Stomach (tissue), 9 donors: Measurements from ENCODE around the gene HMOX2. TPM values are rescaled to one million over a fixed set of nuclear protein-coding genes. Genes with fewer than 3 reads are reported as not detected.
A peak's percentile ranks its signal among the peaks of the same experiment; 100 is the strongest.

ENCODE experiments used
- DNase-seq, 2 donors: peaks; one replicate each; pipeline versions ENCODE4 v3.0.0 to v3.0.0-alpha.2; 2013 to 2019
- H3K27ac ChIP-seq, 5 donors: fragments of 200-600 bp in 4 of 5; sonication (generic) in 4 of 5; one replicate each; pipeline ENCODE4 v1.5.1; 2013 to 2019; ENCODE audit warnings: mild to moderate bottlenecking in 1 of 5, moderate library complexity in 1 of 5
- H3K27me3 ChIP-seq, 3 donors: fragments of 200-600 bp; sonication (generic); one replicate each; pipeline ENCODE4 v1.5.1; 2017 to 2019; ENCODE audit warnings: mixed run types in 1 of 3
- H3K36me3 ChIP-seq, 4 donors: fragments of 200-600 bp; sonication (generic); 1 replicate in 3 of 4; 2 replicates in 1 of 4; pipeline ENCODE4 v1.5.1; 2016 to 2019
- H3K4me1 ChIP-seq, 4 donors: fragments of 200-600 bp; sonication (generic); one replicate each; pipeline ENCODE4 v1.5.1; 2016 to 2019
- H3K4me3 ChIP-seq, 4 donors: fragments of 200-600 bp; sonication (generic) in 3 of 4; one replicate each; pipeline ENCODE4 v1.5.1; 2016 to 2019; ENCODE audit warnings: mild to moderate bottlenecking in 1 of 4
- H3K9me3 ChIP-seq, 4 donors: fragments of 200-600 bp; sonication (generic); one replicate each; pipeline ENCODE4 v1.5.1; 2016 to 2019
- EP300 ChIP-seq: sonication (generic); formaldehyde crosslinking; IDR thresholded peaks from one replicate; pipeline ENCODE4 v1.6.1; 2017; ENCODE audit warnings: antibody characterized with exemption
- POLR2A ChIP-seq, 4 donors: fragments of 450-650 bp; IDR thresholded peaks; one replicate each; pipeline ENCODE4 v1.6.1; 2016; ENCODE audit warnings: antibody characterized with exemption in 4 of 4, control low read depth in 2 of 4, mild to moderate bottlenecking in 1 of 4, moderate library complexity in 1 of 4
- POLR2AphosphoS5 ChIP-seq, 3 donors: sonication (generic); formaldehyde crosslinking; IDR thresholded peaks; one replicate each; pipeline ENCODE4 v1.6.1; 2016; ENCODE audit warnings: antibody characterized with exemption in 3 of 3
- WGBS, 5 donors: extraction: QIAGEN DNeasy Blood & Tissue Kit in 3 of 5; methylation state at CpG; one replicate each; pipeline versions ENCODE4 v1.1.5 to v1.1.7; 2013 to 2018; 5-methylcytosine and 5-hydroxymethylcytosine counted together
- intact Hi-C: fragments of 100-400 bp; cut with DNase I; formaldehyde crosslinking; loops from one replicate; pipeline ENCODE4 v1.15.1; 2023; ENCODE audit warnings: low total_unique reads
- polyA plus RNA-seq, 3 donors: library from polyadenylated mRNA; stranded (reverse); fragments of 200-250 nt; gene quantifications; one replicate each; pipeline ENCODE4 v1.2.3, GENCODE V29; 2013
- total RNA-seq, 5 donors: library from RNA; depleted of rRNA; stranded (reverse); fragments of >200 nt; gene quantifications; one replicate each; pipeline versions ENCODE4 v1.1.0 to v1.2.3, GENCODE V29; 2014 to 2016
- TF ChIP-seq, protein P1 (sequence below), 7 experiments: fragments of 450-650 bp in 4 of 7; fragments of 200-600 bp in 3 of 7; sonication (generic) in 3 of 7; IDR thresholded peaks; one replicate each; pipeline ENCODE4 v1.5.1; 2016 to 2019; ENCODE audit warnings: antibody characterized with exemption in 7 of 7, control low read depth in 2 of 7, mild to moderate bottlenecking in 1 of 7
- donor health status: healthy with polysubstance abuse.
- donor health status: Bipolar disorder and iron deficiency.
- donor health status: healthy.

The HMOX2 gene
- total and polyA plus RNA-seq, 8 donors, result 6.4 to 175 (median 70.2) TPM

DNA sequence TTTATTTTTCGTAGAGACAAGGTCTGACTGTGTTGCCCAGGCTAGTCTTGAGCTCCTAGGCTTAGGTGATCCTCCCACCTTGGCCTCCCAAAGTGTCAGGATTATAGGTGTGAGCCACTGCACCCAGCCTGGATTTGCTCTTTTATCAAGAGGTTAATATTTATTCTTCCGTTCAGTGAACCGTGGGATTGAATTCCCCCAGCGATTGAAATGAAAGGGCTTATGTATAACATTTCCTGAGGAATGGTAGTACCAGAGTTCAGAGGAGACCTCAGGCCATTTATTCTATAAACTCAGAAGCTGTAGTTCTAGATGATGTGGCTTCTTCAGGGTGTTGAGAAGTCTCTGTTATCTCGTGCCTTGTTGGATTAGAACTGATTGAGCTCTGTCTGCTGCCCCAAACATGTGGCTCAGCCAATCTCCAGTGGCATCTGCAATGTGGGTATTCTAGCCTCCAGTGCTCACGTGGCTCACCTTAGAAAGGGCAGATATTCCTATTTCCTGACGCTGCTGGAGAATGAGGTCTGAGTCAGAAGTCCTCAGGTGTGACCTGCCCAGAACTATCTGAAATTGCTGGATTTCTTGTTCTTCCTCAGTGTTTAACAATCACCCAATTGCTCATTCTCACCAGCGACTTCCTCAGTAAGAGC is 22.5 kb downstream of the HMOX2 start:
- H3K36me3 ChIP-seq, result peaks cover 4 to 17% (median 12%) of the 10 kb centered on the region in 4 donors
- no peak for DNase-seq
- peaks cover 63 to 99% (median 82%) of the 10 kb centered on the region in 4 donors for H3K4me1 ChIP-seq
- WGBS, 5 donors, result 30 to 62% (median 47%) methylated on average over 6 to 8 of the region's 8 CpGs
- H3K9me3 ChIP-seq, result no peaks in the 10 kb centered on the region
- TF ChIP-seq, protein P1, sequence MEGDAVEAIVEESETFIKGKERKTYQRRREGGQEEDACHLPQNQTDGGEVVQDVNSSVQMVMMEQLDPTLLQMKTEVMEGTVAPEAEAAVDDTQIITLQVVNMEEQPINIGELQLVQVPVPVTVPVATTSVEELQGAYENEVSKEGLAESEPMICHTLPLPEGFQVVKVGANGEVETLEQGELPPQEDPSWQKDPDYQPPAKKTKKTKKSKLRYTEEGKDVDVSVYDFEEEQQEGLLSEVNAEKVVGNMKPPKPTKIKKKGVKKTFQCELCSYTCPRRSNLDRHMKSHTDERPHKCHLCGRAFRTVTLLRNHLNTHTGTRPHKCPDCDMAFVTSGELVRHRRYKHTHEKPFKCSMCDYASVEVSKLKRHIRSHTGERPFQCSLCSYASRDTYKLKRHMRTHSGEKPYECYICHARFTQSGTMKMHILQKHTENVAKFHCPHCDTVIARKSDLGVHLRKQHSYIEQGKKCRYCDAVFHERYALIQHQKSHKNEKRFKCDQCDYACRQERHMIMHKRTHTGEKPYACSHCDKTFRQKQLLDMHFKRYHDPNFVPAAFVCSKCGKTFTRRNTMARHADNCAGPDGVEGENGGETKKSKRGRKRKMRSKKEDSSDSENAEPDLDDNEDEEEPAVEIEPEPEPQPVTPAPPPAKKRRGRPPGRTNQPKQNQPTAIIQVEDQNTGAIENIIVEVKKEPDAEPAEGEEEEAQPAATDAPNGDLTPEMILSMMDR (IDR thresholded peaks at IDR 0.05), result no peak
- TF ChIP-seq POLR2AphosphoS5 (IDR thresholded peaks at IDR 0.05), result peak in 1 of 3 donors; percentile 10
- H3K27me3 ChIP-seq, result no peaks in the 10 kb centered on the region
- peak overlapping the region; percentile 72 to 86 (median 85) for H3K27ac ChIP-seq
- no peak overlapping the region for H3K4me3 ChIP-seq
- intact Hi-C loops, result no loop called here

DNA sequence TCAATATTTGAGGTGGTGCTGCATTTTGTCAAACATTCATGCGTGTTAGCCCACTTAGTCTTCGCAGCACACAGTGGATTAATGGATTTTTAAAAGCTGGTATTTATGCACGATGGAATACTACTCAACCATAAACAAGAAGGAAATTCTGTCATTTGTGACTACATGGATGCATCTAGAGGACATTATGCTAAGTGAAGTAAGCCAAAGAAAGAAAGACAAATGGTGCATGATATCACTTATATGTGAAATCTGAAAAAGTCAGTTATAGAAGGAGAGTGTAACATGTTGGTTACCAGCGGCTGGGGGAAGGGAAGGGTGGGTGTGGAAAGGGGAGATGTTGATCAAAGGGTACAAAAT is 23.0 kb downstream of the HMOX2 start:
- Histone ChIP-seq H3K36me3 (peaks cover 4 to 16% (median 12%) of the 10 kb centered on the region in 4 donors), H3K9me3 (no peaks in the 10 kb centered on the region), H3K4me1 (peaks cover 61 to 99% (median 82%) of the 10 kb centered on the region in 4 donors), H3K27me3 (no peaks in the 10 kb centered on the region), H3K4me3 (no peak overlapping the region), H3K27ac (peak overlapping the region; percentile 72 to 86 (median 85))
- TF ChIP-seq, protein P1 (IDR thresholded peaks at IDR 0.05), result no peak
- TF ChIP-seq POLR2AphosphoS5 (IDR thresholded peaks at IDR 0.05), result no peak
- no peak for TF ChIP-seq POLR2A (IDR thresholded peaks at IDR 0.05)
- TF ChIP-seq EP300, result no peak
- DNase-seq, result no peak
- 74 to 88% (median 86%) methylated on average over 4 of the region's 4 CpGs for WGBS, 5 donors
- intact Hi-C loops, result no loop called here

DNA sequence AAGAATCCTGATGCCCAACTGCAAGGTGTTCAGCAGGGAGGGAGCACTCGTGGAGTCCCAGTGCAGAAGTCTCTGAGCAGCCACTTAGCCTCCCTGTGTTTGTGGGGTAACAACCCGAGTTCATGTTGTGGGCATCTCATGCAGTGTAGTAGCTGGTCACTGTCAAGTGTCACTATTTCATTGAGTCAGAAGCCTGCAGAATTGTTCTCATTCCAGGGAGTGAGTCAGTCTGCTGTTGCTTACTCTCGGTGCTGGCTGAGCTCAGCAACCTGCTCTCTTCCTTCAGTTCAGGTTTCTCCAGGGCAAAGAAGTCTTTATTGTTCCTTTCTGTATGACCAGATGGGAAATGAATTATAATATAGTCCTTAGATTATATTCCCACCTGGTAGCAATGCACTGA is 24.1 kb downstream of the HMOX2 start:
- H3K4me3 ChIP-seq, result no peak overlapping the region
- H3K4me1 ChIP-seq, result peaks cover 56 to 99% (median 80%) of the 10 kb centered on the region in 4 donors
- H3K27me3 ChIP-seq, result no peaks in the 10 kb centered on the region
- H3K27ac ChIP-seq, result peak overlapping the region; percentile 85 to 92 (median 91)
- peak; percentile 47 to 67 for DNase-seq
- H3K36me3 ChIP-seq, result peaks cover 4 to 16% (median 12%) of the 10 kb centered on the region in 4 donors
- H3K9me3 ChIP-seq, result no peaks in the 10 kb centered on the region
- WGBS, 5 donors, result 12 to 42% (median 21%) methylated on average over 3 of the region's 3 CpGs
- no peak for TF ChIP-seq EP300
- peak in 2 of 3 donors; percentile 62 to 73 for TF ChIP-seq POLR2AphosphoS5 (IDR thresholded peaks at IDR 0.05)
- TF ChIP-seq POLR2A (IDR thresholded peaks at IDR 0.05), result no peak
- TF ChIP-seq, protein P1 (IDR thresholded peaks at IDR 0.05), result no peak
- intact Hi-C loops, result no loop called here

DNA sequence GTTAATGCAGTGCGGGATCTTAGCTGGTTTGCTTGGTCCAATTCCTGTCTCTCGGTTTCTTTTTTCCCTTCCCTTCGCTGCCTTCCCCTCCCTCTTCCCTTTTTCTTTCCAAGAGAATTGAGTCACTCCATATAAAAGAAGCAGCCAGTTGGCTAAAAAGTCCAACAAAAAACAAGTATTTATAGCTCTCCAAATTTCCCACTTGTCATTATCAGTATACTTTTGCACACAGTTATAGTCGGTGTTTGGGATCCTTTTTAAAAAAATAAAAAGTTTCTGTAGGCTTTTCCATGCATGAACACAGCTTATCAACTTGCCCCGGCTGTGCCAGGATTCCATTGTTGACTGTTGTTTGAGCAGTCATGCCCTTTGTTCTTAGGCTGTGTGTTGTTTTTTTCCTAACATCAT is 24.9 kb downstream of the HMOX2 start:
- peak; percentile 76 to 88 for DNase-seq
- no peak for TF ChIP-seq EP300
- no peak for TF ChIP-seq POLR2A (IDR thresholded peaks at IDR 0.05)
- peak in 2 of 3 donors; percentile 39 to 57 for TF ChIP-seq POLR2AphosphoS5 (IDR thresholded peaks at IDR 0.05)
- TF ChIP-seq, protein P1 (IDR thresholded peaks at IDR 0.05), result no peak
- no peaks in the 10 kb centered on the region for H3K9me3 ChIP-seq
- H3K27ac ChIP-seq, result peak overlapping the region; percentile 85 to 92 (median 91)
- H3K27me3 ChIP-seq, result no peaks in the 10 kb centered on the region
- intact Hi-C loops, result no loop called here
- H3K4me3 ChIP-seq, result peak overlapping the region in 2 of 4 donors; percentile 10 to 14
- WGBS, 5 donors, result 18 to 20% (median 20%) methylated on average over 5 of the region's 5 CpGs
- H3K36me3 ChIP-seq, result peaks cover 4 to 22% (median 17%) of the 10 kb centered on the region in 4 donors
- H3K4me1 ChIP-seq, result peaks cover 62 to 99% (median 82%) of the 10 kb centered on the region in 4 donors
